Liver (tissue), 9 donors: ENCODE data around the gene ZNF662. TPM values are rescaled to one million over a fixed set of nuclear protein-coding genes. Genes with fewer than 3 reads are reported as not detected.
A peak's percentile ranks its signal among the peaks of the same experiment; 100 is the strongest.

Source experiments
- DNase-seq: peaks from one replicate; pipeline ENCODE4 v3.0.0-alpha.2; 2017; ENCODE audit warnings: low spot score
- H3K27ac ChIP-seq, 2 donors: one replicate each; pipeline ENCODE4 v1.7.0; 2013; ENCODE audit warnings: inconsistent platforms in 2 of 2, low read length in 2 of 2, control low read depth in 1 of 2, low read depth in 1 of 2, mild to moderate bottlenecking in 1 of 2
- H3K27me3 ChIP-seq, 4 donors: one replicate each; pipeline versions ENCODE4 v1.6.1 to v1.7.0; 2013; ENCODE audit warnings: low read length in 3 of 4, inconsistent platforms in 1 of 4, mild to moderate bottlenecking in 1 of 4, moderate library complexity in 1 of 4; ENCODE audit not compliant: control insufficient read depth in 4 of 4, insufficient read depth in 4 of 4
- H3K36me3 ChIP-seq, 4 donors: one replicate each; pipeline versions ENCODE4 v1.6.1 to v1.7.0; 2013; ENCODE audit warnings: low read length in 3 of 4, mild to moderate bottlenecking in 3 of 4, low read depth in 1 of 4, moderate library complexity in 1 of 4; ENCODE audit not compliant: control insufficient read depth in 4 of 4, insufficient read depth in 3 of 4
- H3K4me1 ChIP-seq, 4 donors: one replicate each; pipeline versions ENCODE4 v1.6.1 to v1.7.0; 2013; ENCODE audit warnings: low read length in 3 of 4, mild to moderate bottlenecking in 3 of 4, moderate library complexity in 1 of 4; ENCODE audit not compliant: control insufficient read depth in 4 of 4, insufficient read depth in 4 of 4
- H3K4me3 ChIP-seq, 3 donors: one replicate each; pipeline versions ENCODE4 v1.6.1 to v1.7.0; 2013; ENCODE audit warnings: low read length in 3 of 3, control low read depth in 1 of 3, low read depth in 1 of 3, mild to moderate bottlenecking in 1 of 3
- H3K9ac ChIP-seq, 2 donors: one replicate each; pipeline ENCODE4 v1.7.0; 2013; ENCODE audit warnings: low read length in 2 of 2, mild to moderate bottlenecking in 2 of 2, moderate library complexity in 2 of 2, control low read depth in 1 of 2, low read depth in 1 of 2
- H3K9me3 ChIP-seq, 4 donors: one replicate each; pipeline versions ENCODE4 v1.6.1 to v1.7.0; 2013; ENCODE audit warnings: low read length in 3 of 4; ENCODE audit not compliant: control insufficient read depth in 4 of 4
- ATF3 ChIP-seq: IDR thresholded peaks from 2 replicates; pipeline ENCODE4 v1.6.1; 2016; ENCODE audit warnings: antibody characterized with exemption
- EGR1 ChIP-seq, 2 donors: IDR thresholded peaks; 2 replicates each; pipeline ENCODE4 v1.6.1; 2016 to 2018; ENCODE audit warnings: antibody characterized with exemption in 2 of 2, low read depth in 2 of 2
- FOXA1 ChIP-seq: IDR thresholded peaks from 2 replicates; pipeline ENCODE4 v1.6.1; 2016; ENCODE audit warnings: antibody characterized with exemption
- FOXA2 ChIP-seq: IDR thresholded peaks from 2 replicates; pipeline ENCODE4 v1.6.1; 2016; ENCODE audit warnings: antibody characterized with exemption
- GABPA ChIP-seq, 2 donors: IDR thresholded peaks in 1 of 2; conservative IDR thresholded peaks in 1 of 2; 2 replicates each; pipeline ENCODE4 v1.6.1; 2016; ENCODE audit warnings: antibody characterized with exemption in 2 of 2, mild to moderate bottlenecking in 1 of 2, moderate library complexity in 1 of 2
- HNF4A ChIP-seq, 2 donors: conservative IDR thresholded peaks; 2 replicates each; pipeline ENCODE4 v1.6.1; 2016; ENCODE audit warnings: antibody characterized with exemption in 2 of 2, mild to moderate bottlenecking in 2 of 2
- HNF4G ChIP-seq: IDR thresholded peaks from 2 replicates; pipeline ENCODE4 v1.6.1; 2016; ENCODE audit warnings: antibody characterized with exemption
- JUND ChIP-seq, 2 donors: IDR thresholded peaks; 2 replicates each; pipeline ENCODE4 v1.6.1; 2016; ENCODE audit warnings: antibody characterized with exemption in 2 of 2
- NR2F2 ChIP-seq: IDR thresholded peaks from 2 replicates; pipeline ENCODE4 v1.6.1; 2016; ENCODE audit warnings: antibody characterized with exemption
- RAD21 ChIP-seq, 2 donors: IDR thresholded peaks; 2 replicates each; pipeline ENCODE4 v1.6.1; 2016; ENCODE audit warnings: antibody characterized with exemption in 2 of 2, mild to moderate bottlenecking in 2 of 2
- REST ChIP-seq: IDR thresholded peaks from 2 replicates; pipeline ENCODE4 v1.6.1; 2016; ENCODE audit warnings: antibody characterized with exemption, mild to moderate bottlenecking
- RXRA ChIP-seq, 2 donors: IDR thresholded peaks; 2 replicates each; pipeline ENCODE4 v1.6.1; 2017 to 2018; ENCODE audit warnings: antibody characterized with exemption in 2 of 2, mild to moderate bottlenecking in 1 of 2
- SP1 ChIP-seq: IDR thresholded peaks from 2 replicates; pipeline ENCODE4 v1.6.1; 2018; ENCODE audit warnings: antibody characterized with exemption, mild to moderate bottlenecking
- TAF1 ChIP-seq: conservative IDR thresholded peaks from 2 replicates; pipeline ENCODE4 v1.6.1; 2016; ENCODE audit warnings: antibody characterized with exemption, mild to moderate bottlenecking
- YY1 ChIP-seq: IDR thresholded peaks from 2 replicates; pipeline ENCODE4 v1.6.1; 2016; ENCODE audit warnings: antibody characterized with exemption, mild to moderate bottlenecking
- ZBTB33 ChIP-seq: IDR thresholded peaks from 2 replicates; pipeline ENCODE4 v1.6.1; 2016; ENCODE audit warnings: antibody characterized with exemption
- WGBS: extraction: QIAGEN DNeasy Blood & Tissue Kit; methylation state at CpG from one replicate; pipeline ENCODE4 v1.1.7; 2013; 5-methylcytosine and 5-hydroxymethylcytosine counted together
- polyA plus RNA-seq, 2 donors: library from polyadenylated mRNA; stranded (reverse) in 1 of 2; unstranded in 1 of 2; fragments of 200-250 nt in 1 of 2; fragments of >200 nt in 1 of 2; fragmentation: Nextera tagmentation in 1 of 2; extraction: Ambion mirVana in 1 of 2; gene quantifications; one replicate each; pipeline versions ENCODE4 v1.2.1 to v1.2.3, GENCODE V29; 2013 to 2015
- total RNA-seq, 2 donors: library from RNA; depleted of rRNA; stranded (reverse); fragments of >200 nt; gene quantifications; one replicate each; pipeline ENCODE4 v1.2.3, GENCODE V29; 2014
- TF ChIP-seq, protein P1 (sequence below): IDR thresholded peaks from 2 replicates; pipeline ENCODE4 v1.6.1; 2016; ENCODE audit warnings: antibody characterized with exemption
- TF ChIP-seq, protein P2 (sequence below): fragments of 150-350 bp; IDR thresholded peaks from 2 replicates; pipeline ENCODE4 v1.5.1; 2017; ENCODE audit warnings: improper control_type of control experiment, low read depth, low read length; ENCODE audit not compliant: missing input control
- donor health status: healthy.
- donor health status: healthy.
- donor health status: healthy.
- donor health status: healthy.
- donor health status: healthy.

Gene ZNF662
- 1 to 10 TPM; 2.8 to 3.9 TPM for total RNA-seq
- 1 to 10 TPM; 2.2 to 2.5 TPM for polyA plus RNA-seq

DNA sequence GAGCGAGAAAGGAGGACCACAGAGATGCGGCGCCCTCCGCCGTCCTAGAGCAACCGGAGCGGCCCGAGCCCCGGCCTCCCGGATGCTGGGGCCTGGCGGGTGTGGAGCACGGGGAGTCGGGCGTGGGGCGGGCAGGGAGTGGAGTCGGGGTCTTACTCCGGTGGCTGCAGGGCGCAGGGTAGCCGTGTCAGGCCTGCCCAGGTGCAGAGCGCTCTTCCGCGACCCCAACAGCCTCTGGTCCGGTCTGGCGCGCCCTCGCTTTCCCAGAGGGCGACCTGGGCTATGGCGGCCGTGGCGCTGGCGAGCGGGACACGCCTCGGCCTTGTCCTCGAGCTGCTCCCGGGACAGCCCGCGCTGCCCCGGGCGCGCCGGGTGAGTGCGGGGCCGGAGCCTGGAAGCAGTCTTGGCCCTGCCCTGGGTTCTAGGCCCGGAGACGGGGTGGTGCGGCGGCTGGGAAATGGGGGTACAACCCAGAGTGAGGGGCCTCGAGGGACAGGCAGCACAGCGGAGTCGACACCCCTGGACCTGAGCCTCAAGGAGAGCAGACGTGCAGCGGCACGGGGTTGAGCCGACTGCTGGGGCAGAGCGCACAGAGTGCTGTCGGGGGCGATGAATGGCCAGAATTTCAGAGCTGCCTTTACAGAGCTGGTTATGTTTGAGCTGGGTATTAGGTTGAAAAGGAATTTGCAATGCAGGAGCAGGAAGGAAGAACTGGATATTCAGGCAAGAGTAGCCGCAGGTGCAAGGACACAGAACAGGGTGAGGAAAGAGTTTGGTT is at the start of gene ZNF662:
Gene ZNF662, plus strand, starts transcription at position 73 of the 778 bp plus-strand sequence. CDS start 1,973 bp downstream, outside the sequence.
- Histone ChIP-seq H3K9me3 (peaks cover 0 to 9% (median 4%) of the 10 kb centered on the region in 4 donors), H3K4me3 (peak within 1 kb of the TSS; percentile 66 to 76 (median 74)), H3K27ac (no peak within 1 kb of the TSS), H3K36me3 (peaks cover 0 to 17% (median 9%) of the 10 kb centered on the region in 4 donors), H3K9ac (peak within 1 kb of the TSS; percentile 6 to 39), H3K4me1 (peaks cover 2 to 18% (median 6%) of the 10 kb centered on the region in 4 donors), H3K27me3 (no peaks in the 10 kb centered on the region)
- peak; percentile 57 for DNase-seq
- TF ChIP-seq HNF4A (conservative IDR thresholded peaks at IDR 0.05) = no peak
- TF ChIP-seq YY1 = peak; percentile 61
- 4% methylated on average over 59 of the region's 59 CpGs for WGBS

DNA sequence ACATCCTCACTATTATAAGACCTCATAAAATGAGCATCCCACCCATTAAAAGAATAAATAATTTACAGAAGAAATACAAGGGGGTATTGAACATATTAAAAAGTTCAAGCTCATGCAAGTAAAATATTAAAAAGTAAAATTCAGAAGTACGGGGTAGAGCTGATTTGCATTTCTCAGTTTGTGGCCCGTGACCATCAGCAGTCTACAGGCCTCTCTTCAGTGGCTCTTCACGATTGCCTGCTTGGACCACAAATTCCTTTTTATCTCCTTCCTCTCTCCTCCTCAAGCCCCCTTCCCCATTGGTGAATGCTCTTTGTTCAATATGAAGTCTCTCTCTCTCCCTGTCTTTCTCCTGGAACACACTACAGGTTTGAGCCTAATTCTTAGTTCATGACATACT is 49.4 kb upstream of the ZNF662 start:
- Histone ChIP-seq H3K9me3 (no peaks in the 10 kb centered on the region), H3K4me1 (peaks cover 13 to 54% (median 51%) of the 10 kb centered on the region in 4 donors), H3K36me3 (no peaks in the 10 kb centered on the region), H3K4me3 (peak overlapping the region in 2 of 3 donors; percentile 17 to 35), H3K27ac (peak overlapping the region; percentile 51 to 98), H3K27me3 (no peaks in the 10 kb centered on the region), H3K9ac (no peak overlapping the region)
- no peak for DNase-seq
- WGBS = 84% methylated on average over 3 of the region's 3 CpGs
- TF ChIP-seq EGR1 (IDR thresholded peaks at IDR 0.05; ENCODE audit: low read depth in 2 of 2) = no peak

DNA sequence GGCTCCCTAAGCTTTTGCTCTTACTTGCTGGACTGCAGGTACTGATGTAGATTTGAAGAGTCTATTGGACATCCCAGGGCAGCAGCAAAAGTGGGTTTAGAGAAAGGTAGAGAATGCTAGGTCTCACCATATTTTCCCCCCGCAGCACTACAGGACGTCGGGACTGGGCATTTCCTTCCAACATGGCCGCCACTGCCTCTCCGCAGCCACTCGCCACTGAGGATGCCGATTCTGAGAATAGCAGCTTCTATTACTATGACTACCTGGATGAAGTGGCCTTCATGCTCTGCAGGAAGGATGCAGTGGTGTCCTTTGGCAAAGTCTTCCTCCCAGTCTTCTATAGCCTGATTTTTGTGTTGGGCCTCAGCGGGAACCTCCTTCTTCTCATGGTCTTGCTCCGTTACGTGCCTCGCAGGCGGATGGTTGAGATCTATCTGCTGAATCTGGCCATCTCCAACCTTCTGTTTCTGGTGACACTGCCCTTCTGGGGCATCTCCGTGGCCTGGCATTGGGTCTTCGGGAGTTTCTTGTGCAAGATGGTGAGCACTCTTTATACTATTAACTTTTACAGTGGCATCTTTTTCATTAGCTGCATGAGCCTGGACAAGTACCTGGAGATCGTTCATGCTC is 41.5 kb upstream of the ZNF662 start:
- Histone ChIP-seq H3K36me3 (no peaks in the 10 kb centered on the region), H3K9ac (no peak overlapping the region), H3K4me1 (peaks cover 2 to 22% (median 11%) of the 10 kb centered on the region in 4 donors), H3K9me3 (no peaks in the 10 kb centered on the region), H3K4me3 (no peak overlapping the region), H3K27me3 (no peaks in the 10 kb centered on the region), H3K27ac (no peak overlapping the region)
- 97% methylated on average over 15 of the region's 15 CpGs for WGBS
- TF ChIP-seq ZBTB33 (no peak), HNF4G (no peak), FOXA2 (no peak), GABPA (IDR thresholded peaks at IDR 0.05 in 1 of 2, conservative IDR thresholded peaks at IDR 0.05 in 1 of 2) (no peak), JUND (IDR thresholded peaks at IDR 0.05) (no peak), NR2F2 (no peak), SP1 (no peak), HNF4A (conservative IDR thresholded peaks at IDR 0.05) (no peak), ATF3 (no peak), REST (no peak), EGR1 (IDR thresholded peaks at IDR 0.05; ENCODE audit: low read depth in 2 of 2) (no peak), RXRA (IDR thresholded peaks at IDR 0.05) (no peak), YY1 (no peak), TAF1 (no peak), RAD21 (IDR thresholded peaks at IDR 0.05) (no peak), FOXA1 (no peak)
- TF ChIP-seq, protein P1, sequence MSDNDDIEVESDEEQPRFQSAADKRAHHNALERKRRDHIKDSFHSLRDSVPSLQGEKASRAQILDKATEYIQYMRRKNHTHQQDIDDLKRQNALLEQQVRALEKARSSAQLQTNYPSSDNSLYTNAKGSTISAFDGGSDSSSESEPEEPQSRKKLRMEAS = no peak
- TF ChIP-seq, protein P2, sequence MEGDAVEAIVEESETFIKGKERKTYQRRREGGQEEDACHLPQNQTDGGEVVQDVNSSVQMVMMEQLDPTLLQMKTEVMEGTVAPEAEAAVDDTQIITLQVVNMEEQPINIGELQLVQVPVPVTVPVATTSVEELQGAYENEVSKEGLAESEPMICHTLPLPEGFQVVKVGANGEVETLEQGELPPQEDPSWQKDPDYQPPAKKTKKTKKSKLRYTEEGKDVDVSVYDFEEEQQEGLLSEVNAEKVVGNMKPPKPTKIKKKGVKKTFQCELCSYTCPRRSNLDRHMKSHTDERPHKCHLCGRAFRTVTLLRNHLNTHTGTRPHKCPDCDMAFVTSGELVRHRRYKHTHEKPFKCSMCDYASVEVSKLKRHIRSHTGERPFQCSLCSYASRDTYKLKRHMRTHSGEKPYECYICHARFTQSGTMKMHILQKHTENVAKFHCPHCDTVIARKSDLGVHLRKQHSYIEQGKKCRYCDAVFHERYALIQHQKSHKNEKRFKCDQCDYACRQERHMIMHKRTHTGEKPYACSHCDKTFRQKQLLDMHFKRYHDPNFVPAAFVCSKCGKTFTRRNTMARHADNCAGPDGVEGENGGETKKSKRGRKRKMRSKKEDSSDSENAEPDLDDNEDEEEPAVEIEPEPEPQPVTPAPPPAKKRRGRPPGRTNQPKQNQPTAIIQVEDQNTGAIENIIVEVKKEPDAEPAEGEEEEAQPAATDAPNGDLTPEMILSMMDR = no peak
- DNase-seq = no peak
